ENCODE data around the gene POU2F1. TPM values are rescaled to one million over a fixed set of nuclear protein-coding genes. Genes with fewer than 3 reads are reported as not detected.

POU2F1 gene
- total and polyA plus RNA-seq, 4 experiments from 2014 or later: 5.7 to 22.9 (median 14.4) TPM

DNA sequence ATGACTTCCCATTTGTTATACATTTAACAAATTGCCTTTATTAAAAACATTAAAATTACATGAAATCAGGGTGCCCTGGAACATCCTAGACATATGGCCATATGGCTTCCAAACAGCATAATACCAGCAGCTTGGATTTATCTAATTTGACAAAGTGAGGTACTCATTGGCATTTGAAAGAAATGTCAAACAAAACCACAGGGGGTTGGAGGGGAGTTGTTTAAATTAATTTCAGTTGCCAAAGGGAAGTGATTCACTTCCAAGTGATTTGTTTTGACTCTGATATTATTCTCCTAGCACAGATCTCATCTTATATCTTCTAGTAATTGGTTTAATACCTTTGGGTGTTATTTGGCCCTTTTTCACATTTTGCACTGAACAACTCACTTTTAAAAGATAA is 24.5 kb upstream of the POU2F1 start:
- Mint-ChIP-seq H3K27ac (no peak overlapping the region), H3K4me3 (no peak overlapping the region), H3K9me3 (peaks cover 0 to 11% (median 0%) of the 10 kb centered on the region in 8 donors), H3K27me3 (peaks cover 4 to 5% of the 10 kb centered on the region in 2 donors), H3K36me3 (no peaks in the 10 kb centered on the region), H3K4me1 (no peaks in the 10 kb centered on the region)
- no peak for DNase-seq
- ChIA-PET CTCF (ENCODE audit: partially characterized antibody) (no interaction called here), POLR2A (ENCODE audit: partially characterized antibody) (no interaction called here)
- Histone ChIP-seq H3K4me3 (ENCODE audit: low read length in 2 of 2) (no peak overlapping the region), H3K27ac (ENCODE audit: low read depth, low read length) (no peak overlapping the region), H3K9me3 (ENCODE audit: control insufficient read depth in 1 of 2, low read length in 2 of 2) (no peaks in the 10 kb centered on the region), H3K27me3 (ENCODE audit: insufficient read depth, low read length) (no peaks in the 10 kb centered on the region), H3K4me1 (ENCODE audit: insufficient read depth, low read length) (no peaks in the 10 kb centered on the region), H3K36me3 (ENCODE audit: insufficient read depth, low read length) (no peaks in the 10 kb centered on the region)
- intact Hi-C loops (cut with micrococcal nuclease): no loop called here

DNA sequence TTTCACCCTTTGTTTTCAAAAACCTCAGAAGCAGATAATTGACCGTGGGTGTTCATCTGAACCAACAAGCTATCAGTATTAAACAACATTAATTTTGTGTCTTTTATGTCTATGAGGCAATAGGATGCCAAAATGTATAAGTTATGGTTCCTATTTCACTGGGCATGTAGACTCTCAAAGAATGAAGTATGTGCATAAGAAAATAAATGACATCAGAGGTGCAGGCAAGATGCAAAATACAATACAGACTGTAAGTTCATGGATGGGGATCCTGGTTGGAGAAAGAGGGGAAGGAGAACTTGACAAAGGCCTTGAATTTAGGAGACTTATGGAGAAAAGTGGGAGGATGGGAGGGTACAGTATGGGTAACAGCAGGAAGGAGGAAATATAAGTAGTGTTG is 23.4 kb upstream of the POU2F1 start:
- ChIA-PET POLR2A (ENCODE audit: partially characterized antibody) (no interaction called here), CTCF (ENCODE audit: partially characterized antibody) (no interaction called here)
- Mint-ChIP-seq H3K4me1 (no peaks in the 10 kb centered on the region), H3K4me3 (no peak overlapping the region), H3K36me3 (no peaks in the 10 kb centered on the region), H3K27me3 (peaks cover 3 to 6% of the 10 kb centered on the region in 2 donors), H3K27ac (no peak overlapping the region), H3K9me3 (peaks cover 0 to 11% (median 0%) of the 10 kb centered on the region in 8 donors)
- no peak for DNase-seq
- Histone ChIP-seq H3K4me1 (ENCODE audit: insufficient read depth, low read length) (no peaks in the 10 kb centered on the region), H3K36me3 (ENCODE audit: insufficient read depth, low read length) (no peaks in the 10 kb centered on the region), H3K27ac (ENCODE audit: low read depth, low read length) (no peak overlapping the region), H3K9me3 (ENCODE audit: control insufficient read depth in 1 of 2, low read length in 2 of 2) (no peaks in the 10 kb centered on the region), H3K27me3 (ENCODE audit: insufficient read depth, low read length) (no peaks in the 10 kb centered on the region), H3K4me3 (ENCODE audit: low read length in 2 of 2) (no peak overlapping the region)
- intact Hi-C loops (cut with micrococcal nuclease): no loop called here

DNA sequence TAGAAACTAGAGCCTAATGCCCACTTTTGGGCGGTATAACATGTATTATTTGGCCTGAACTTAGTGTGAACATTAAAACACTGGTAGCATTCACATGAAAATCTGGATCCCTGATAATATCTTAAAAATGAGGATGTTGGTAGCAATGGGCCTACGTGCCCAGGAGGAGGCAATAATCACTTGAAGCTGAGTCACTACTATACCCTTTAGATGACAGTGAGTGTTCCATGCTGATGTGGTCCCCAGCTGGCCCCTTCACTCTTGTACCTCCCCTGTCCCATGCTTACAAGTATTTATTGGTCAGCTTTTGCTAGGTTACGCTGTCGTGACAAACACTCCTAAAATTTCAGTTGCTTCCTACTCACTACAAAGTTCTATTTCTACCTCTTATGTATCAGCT is 23.0 kb upstream of the POU2F1 start:
- Mint-ChIP-seq H3K27ac (no peak overlapping the region), H3K4me1 (no peaks in the 10 kb centered on the region), H3K4me3 (no peak overlapping the region), H3K9me3 (peaks cover 0 to 11% (median 0%) of the 10 kb centered on the region in 8 donors), H3K36me3 (no peaks in the 10 kb centered on the region), H3K27me3 (peaks cover 3 to 6% of the 10 kb centered on the region in 2 donors)
- DNase-seq: no peak
- H3K27ac ChIP-seq (ENCODE audit: low read depth, low read length): no peak overlapping the region
- no peaks in the 10 kb centered on the region for H3K4me1 ChIP-seq (ENCODE audit: insufficient read depth, low read length)
- H3K4me3 ChIP-seq (ENCODE audit: low read length in 2 of 2): no peak overlapping the region
- POLR2A ChIA-PET (ENCODE audit: partially characterized antibody): no interaction called here
- H3K27me3 ChIP-seq (ENCODE audit: insufficient read depth, low read length): no peaks in the 10 kb centered on the region
- H3K9me3 ChIP-seq (ENCODE audit: control insufficient read depth in 1 of 2, low read length in 2 of 2): no peaks in the 10 kb centered on the region
- CTCF ChIA-PET (ENCODE audit: partially characterized antibody): no interaction called here
- H3K36me3 ChIP-seq (ENCODE audit: insufficient read depth, low read length): no peaks in the 10 kb centered on the region
- intact Hi-C loops (cut with micrococcal nuclease): no loop called here

DNA sequence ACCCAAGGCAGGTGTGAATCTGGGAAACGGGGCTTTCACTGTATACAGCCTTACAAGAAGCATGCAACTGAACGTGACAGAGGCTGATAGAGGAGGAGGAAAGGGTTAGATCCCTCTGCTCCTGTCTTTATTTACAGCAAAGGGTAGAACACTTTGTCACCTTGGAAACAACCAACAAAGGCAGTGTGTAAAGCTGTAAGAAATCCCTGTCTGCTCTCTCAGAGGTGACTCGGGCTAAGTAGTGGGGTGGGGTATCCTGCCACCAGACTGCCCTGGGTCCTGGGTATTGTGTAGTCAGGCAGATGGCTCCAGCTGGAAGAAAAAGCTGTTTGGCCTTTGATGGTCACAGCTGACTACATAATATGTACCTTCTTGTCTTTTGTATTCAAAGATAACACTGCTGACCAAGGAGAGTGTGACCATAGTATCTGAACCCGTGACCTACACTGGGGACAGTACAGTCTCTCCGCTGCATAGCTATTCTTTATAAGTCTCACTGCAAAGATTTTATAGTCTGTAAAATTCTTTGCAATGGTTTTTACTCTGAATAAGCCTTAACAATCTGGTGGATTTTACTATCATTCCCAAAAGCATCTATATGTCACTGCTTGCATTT is 22.1 kb upstream of the POU2F1 start:
- Histone ChIP-seq H3K4me1 (ENCODE audit: insufficient read depth, low read length) (no peaks in the 10 kb centered on the region), H3K36me3 (ENCODE audit: insufficient read depth, low read length) (no peaks in the 10 kb centered on the region), H3K27me3 (ENCODE audit: insufficient read depth, low read length) (no peaks in the 10 kb centered on the region), H3K27ac (ENCODE audit: low read depth, low read length) (no peak overlapping the region), H3K9me3 (ENCODE audit: control insufficient read depth in 1 of 2, low read length in 2 of 2) (no peaks in the 10 kb centered on the region), H3K4me3 (ENCODE audit: low read length in 2 of 2) (no peak overlapping the region)
- intact Hi-C loops (cut with micrococcal nuclease): no loop called here
- Mint-ChIP-seq H3K4me3 (no peak overlapping the region), H3K27ac (no peak overlapping the region), H3K27me3 (peaks cover 3% of the 10 kb centered on the region in 2 donors), H3K9me3 (peaks cover 0 to 8% (median 0%) of the 10 kb centered on the region in 8 donors), H3K4me1 (no peaks in the 10 kb centered on the region), H3K36me3 (no peaks in the 10 kb centered on the region)
- DNase-seq: no peak
- POLR2A ChIA-PET (ENCODE audit: partially characterized antibody): no interaction called here
- CTCF ChIA-PET (ENCODE audit: partially characterized antibody): interaction anchor here (1.3 to 1.4 kb wide), 2 partner anchors 11 to 21 kb away, joined by 3 to 4 read pairs; no protein-coding TSS in a partner anchor

DNA sequence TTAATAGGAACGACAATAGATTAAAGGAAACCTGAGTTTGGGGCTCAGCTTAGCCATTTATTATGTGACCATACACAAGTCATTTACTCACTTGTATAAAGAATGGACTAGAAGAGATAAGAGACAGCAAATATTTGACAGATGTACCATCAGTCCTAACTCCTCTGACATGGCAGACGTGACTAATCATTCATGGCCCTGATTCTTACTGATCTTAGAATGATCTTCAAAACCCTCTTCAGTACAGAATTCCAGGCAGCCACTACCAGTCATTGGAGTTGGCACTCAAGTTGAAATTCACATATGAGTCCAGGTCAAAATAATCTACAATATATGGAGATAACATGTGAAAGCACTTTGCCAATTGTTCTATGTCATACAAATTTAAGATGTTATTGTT is 21.0 kb upstream of the POU2F1 start:
- Histone ChIP-seq H3K4me3 (ENCODE audit: low read length in 2 of 2) (no peak overlapping the region), H3K4me1 (ENCODE audit: insufficient read depth, low read length) (no peaks in the 10 kb centered on the region), H3K27me3 (ENCODE audit: insufficient read depth, low read length) (no peaks in the 10 kb centered on the region), H3K36me3 (ENCODE audit: insufficient read depth, low read length) (no peaks in the 10 kb centered on the region), H3K9me3 (ENCODE audit: control insufficient read depth in 1 of 2, low read length in 2 of 2) (no peaks in the 10 kb centered on the region), H3K27ac (ENCODE audit: low read depth, low read length) (no peak overlapping the region)
- Mint-ChIP-seq H3K4me1 (no peaks in the 10 kb centered on the region), H3K9me3 (peaks cover 0 to 9% (median under 1%) of the 10 kb centered on the region in 8 donors), H3K27ac (no peak overlapping the region), H3K27me3 (peaks cover 1 to 3% of the 10 kb centered on the region in 2 donors), H3K4me3 (no peak overlapping the region), H3K36me3 (no peaks in the 10 kb centered on the region)
- ChIA-PET POLR2A (ENCODE audit: partially characterized antibody) (no interaction called here), CTCF (ENCODE audit: partially characterized antibody) (interaction anchor here (1.3 to 1.4 kb wide), 2 partner anchors 10 to 20 kb away, joined by 3 to 4 read pairs; no protein-coding TSS in a partner anchor)
- no peak for DNase-seq
- intact Hi-C loops (cut with micrococcal nuclease): no loop called here

DNA sequence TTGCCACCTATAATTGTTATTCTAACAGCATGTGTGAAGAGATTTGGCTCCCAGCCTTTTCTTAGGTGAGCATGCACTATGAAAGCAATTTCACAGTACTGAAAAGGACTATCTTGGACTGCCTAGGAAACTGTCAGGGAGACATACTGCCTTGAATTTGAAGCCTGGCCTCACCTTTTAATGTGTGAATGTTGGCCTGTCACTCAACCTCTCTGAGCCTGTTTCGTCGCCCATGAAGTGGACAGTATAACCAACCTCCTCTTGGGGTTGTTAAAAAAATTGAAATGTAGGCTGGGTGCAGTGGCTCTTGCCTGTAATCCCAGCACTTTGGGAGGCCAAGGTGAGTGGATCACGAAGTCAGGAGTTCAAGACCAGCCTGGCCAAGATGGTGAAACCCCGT is 20.4 kb upstream of the POU2F1 start:
- DNase-seq: no peak
- peaks cover 1 to 3% of the 10 kb centered on the region in 2 donors for H3K27me3 Mint-ChIP-seq
- no peak overlapping the region for H3K27ac Mint-ChIP-seq
- Histone ChIP-seq H3K36me3 (ENCODE audit: insufficient read depth, low read length) (no peaks in the 10 kb centered on the region), H3K9me3 (ENCODE audit: control insufficient read depth in 1 of 2, low read length in 2 of 2) (no peaks in the 10 kb centered on the region), H3K27ac (ENCODE audit: low read depth, low read length) (no peak overlapping the region), H3K27me3 (ENCODE audit: insufficient read depth, low read length) (no peaks in the 10 kb centered on the region), H3K4me3 (ENCODE audit: low read length in 2 of 2) (no peak overlapping the region), H3K4me1 (ENCODE audit: insufficient read depth, low read length) (no peaks in the 10 kb centered on the region)
- H3K36me3 Mint-ChIP-seq: peaks cover 0 to under 1% of the 10 kb centered on the region in 2 donors
- intact Hi-C loops (cut with micrococcal nuclease): no loop called here
- POLR2A ChIA-PET (ENCODE audit: partially characterized antibody): no interaction called here
- CTCF ChIA-PET (ENCODE audit: partially characterized antibody): no interaction called here
- H3K4me3 Mint-ChIP-seq: no peak overlapping the region
- no peaks in the 10 kb centered on the region for H3K4me1 Mint-ChIP-seq
- peaks cover 0 to 10% (median 2%) of the 10 kb centered on the region in 8 donors for H3K9me3 Mint-ChIP-seq

DNA sequence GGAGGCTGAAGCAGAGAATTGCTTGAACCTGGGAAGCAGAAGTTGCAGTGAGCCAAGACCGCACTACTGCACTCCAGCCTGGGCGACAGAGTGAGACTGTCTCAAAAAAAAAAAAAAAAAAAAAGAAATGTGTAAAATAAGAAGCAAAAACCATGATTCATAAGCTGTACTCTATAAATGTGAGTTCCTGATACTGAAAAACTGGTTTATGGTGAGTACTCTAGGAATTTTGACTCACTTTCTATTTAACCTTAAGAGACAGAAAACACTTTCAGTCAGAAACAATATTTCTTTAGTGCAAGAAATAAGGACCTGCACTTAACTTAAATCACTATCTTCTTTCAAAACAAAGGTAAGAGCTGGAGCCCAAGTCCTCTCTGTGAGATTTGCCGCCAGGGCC is 19.9 kb upstream of the POU2F1 start:
- CTCF ChIA-PET (ENCODE audit: partially characterized antibody): no interaction called here
- no peak for DNase-seq
- POLR2A ChIA-PET (ENCODE audit: partially characterized antibody): interaction anchor here (0.6 kb wide), 1 partner anchor 246 kb away, joined by 3 read pairs; no protein-coding TSS in a partner anchor
- H3K36me3 ChIP-seq (ENCODE audit: insufficient read depth, low read length): no peaks in the 10 kb centered on the region
- H3K4me3 Mint-ChIP-seq: no peak overlapping the region
- intact Hi-C loops (cut with micrococcal nuclease): no loop called here
- H3K4me1 Mint-ChIP-seq: no peaks in the 10 kb centered on the region
- peaks cover 3% of the 10 kb centered on the region in 2 donors for H3K27me3 Mint-ChIP-seq
- H3K9me3 Mint-ChIP-seq: peaks cover 0 to 11% (median 6%) of the 10 kb centered on the region in 8 donors
- no peaks in the 10 kb centered on the region for H3K9me3 ChIP-seq (ENCODE audit: control insufficient read depth in 1 of 2, low read length in 2 of 2)
- peaks cover 0 to 5% of the 10 kb centered on the region in 2 donors for H3K36me3 Mint-ChIP-seq
- no peak overlapping the region for H3K4me3 ChIP-seq (ENCODE audit: low read length in 2 of 2)
- H3K27ac Mint-ChIP-seq: no peak overlapping the region
- H3K27me3 ChIP-seq (ENCODE audit: insufficient read depth, low read length): no peaks in the 10 kb centered on the region
- H3K4me1 ChIP-seq (ENCODE audit: insufficient read depth, low read length): no peaks in the 10 kb centered on the region
- H3K27ac ChIP-seq (ENCODE audit: low read depth, low read length): no peak overlapping the region

Data from CD4-positive, alpha-beta memory T cell (primary cell).